ENCODE data around the gene KLF6. TPM values are rescaled to one million over a fixed set of nuclear protein-coding genes. Genes with fewer than 3 reads are reported as not detected.

KLF6 gene
- total and polyA plus RNA-seq, 8 donors = 25.9 to 187 (median 94.0) TPM

DNA sequence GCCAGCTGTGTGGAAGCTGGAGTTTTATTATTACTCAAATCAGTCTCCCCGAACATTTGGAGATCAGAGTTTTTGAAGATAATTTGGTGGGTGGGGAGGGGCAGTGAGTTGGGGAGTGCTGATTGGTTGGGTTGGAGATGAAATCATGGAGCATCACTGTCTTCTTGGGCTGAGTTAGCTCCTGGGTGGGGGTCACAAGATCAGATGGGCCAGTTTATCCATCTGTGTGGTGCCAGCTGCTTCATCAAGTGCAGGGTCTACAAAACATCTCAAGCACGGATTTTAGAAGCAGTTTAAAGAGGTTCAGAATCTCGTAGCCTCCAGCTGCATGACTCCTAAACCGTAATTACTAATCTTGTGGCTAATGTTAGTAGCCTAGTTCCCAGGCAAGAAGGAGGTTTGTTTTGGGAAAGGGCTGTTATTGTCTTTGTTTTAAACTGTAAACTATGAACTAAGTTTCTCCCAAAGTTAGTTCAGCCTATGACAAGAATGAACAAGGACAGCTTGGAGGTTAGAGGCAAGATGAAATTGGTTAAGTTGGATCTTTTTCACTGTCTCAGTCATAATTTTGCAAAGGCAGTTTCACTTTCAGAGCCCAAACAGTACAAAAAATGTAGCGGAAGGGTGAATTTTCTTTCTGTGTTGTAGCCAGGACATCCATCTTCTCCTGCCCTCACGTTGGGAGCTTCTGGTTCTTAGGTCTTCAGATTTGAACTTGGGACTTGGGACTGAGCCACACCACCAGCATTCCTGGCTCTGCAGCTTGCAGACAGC is 43.1 kb downstream of the KLF6 start:
- no peak for TF ChIP-seq POLR2A (IDR thresholded peaks at IDR 0.05)
- TF ChIP-seq POLR2AphosphoS5 (IDR thresholded peaks at IDR 0.05) = no peak
- no peak for TF ChIP-seq EP300 (IDR thresholded peaks at IDR 0.05)
- TF ChIP-seq, protein P1, sequence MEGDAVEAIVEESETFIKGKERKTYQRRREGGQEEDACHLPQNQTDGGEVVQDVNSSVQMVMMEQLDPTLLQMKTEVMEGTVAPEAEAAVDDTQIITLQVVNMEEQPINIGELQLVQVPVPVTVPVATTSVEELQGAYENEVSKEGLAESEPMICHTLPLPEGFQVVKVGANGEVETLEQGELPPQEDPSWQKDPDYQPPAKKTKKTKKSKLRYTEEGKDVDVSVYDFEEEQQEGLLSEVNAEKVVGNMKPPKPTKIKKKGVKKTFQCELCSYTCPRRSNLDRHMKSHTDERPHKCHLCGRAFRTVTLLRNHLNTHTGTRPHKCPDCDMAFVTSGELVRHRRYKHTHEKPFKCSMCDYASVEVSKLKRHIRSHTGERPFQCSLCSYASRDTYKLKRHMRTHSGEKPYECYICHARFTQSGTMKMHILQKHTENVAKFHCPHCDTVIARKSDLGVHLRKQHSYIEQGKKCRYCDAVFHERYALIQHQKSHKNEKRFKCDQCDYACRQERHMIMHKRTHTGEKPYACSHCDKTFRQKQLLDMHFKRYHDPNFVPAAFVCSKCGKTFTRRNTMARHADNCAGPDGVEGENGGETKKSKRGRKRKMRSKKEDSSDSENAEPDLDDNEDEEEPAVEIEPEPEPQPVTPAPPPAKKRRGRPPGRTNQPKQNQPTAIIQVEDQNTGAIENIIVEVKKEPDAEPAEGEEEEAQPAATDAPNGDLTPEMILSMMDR (IDR thresholded peaks at IDR 0.05) = no peak
- intact Hi-C loops (cut with DNase I; ENCODE audit: low total_unique reads) = no loop called here

DNA sequence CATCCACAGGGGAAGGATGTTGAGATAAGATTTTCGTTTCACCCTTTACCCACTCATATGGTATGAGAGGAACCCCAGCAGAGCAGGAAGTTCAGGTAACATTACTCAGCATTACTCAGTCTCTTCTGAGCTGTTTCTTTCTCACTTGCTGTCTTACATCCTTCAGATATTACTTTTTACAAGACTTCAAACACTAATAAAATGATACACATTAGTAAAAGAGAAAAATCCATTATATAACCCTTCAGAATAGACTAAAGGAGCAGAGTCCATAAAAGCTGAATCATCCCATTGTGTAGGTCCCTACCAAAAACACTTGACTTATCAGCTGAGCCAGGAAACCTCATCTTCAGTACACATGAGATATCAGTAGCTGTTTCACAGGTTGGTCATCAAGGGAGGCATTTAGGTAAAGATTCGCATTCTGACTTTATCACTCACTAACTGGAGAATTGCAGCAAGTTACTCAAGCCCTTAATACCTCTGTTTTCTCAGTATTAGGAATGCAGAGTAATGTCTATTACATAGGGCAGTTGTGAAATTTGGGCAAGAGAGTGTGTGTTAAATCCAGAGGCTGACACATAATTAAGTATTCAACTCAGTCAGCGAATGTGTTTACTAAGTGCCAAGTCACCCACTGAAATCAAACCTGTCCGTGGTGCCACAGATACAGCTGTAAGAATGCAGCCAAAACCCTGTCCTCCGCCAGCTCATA is 44.7 kb downstream of the KLF6 start:
- Histone ChIP-seq H3K27ac (peak overlapping the region in 2 of 5 donors; percentile 46 to 47), H3K4me1 (peaks cover 0 to 21% (median 3%) of the 10 kb centered on the region in 4 donors), H3K9me3 (no peaks in the 10 kb centered on the region), H3K4me3 (no peak overlapping the region), H3K36me3 (no peaks in the 10 kb centered on the region), H3K27me3 (no peaks in the 10 kb centered on the region)
- WGBS, 5 donors = 49 to 60% (median 50%) methylated on average over 5 of the region's 5 CpGs
- TF ChIP-seq POLR2AphosphoS5 (IDR thresholded peaks at IDR 0.05) (peak in 1 of 3 donors; percentile 2), POLR2A (IDR thresholded peaks at IDR 0.05) (no peak)
- intact Hi-C loops (cut with DNase I; ENCODE audit: low total_unique reads) = no loop called here
- DNase-seq = no peak

More for the DNA sequence above, 43.1 kb downstream of the KLF6 start:
- H3K4me3 ChIP-seq = no peak overlapping the region
- no peak for DNase-seq
- no peaks in the 10 kb centered on the region for H3K9me3 ChIP-seq
- peaks cover 2 to 23% (median 5%) of the 10 kb centered on the region in 4 donors for H3K4me1 ChIP-seq
- H3K27ac ChIP-seq = peak overlapping the region in 4 of 5 donors; percentile 39 to 70 (median 62)
- H3K36me3 ChIP-seq = no peaks in the 10 kb centered on the region
- WGBS, 5 donors = 56 to 72% (median 66%) methylated on average over 6 of the region's 6 CpGs
- no peaks in the 10 kb centered on the region for H3K27me3 ChIP-seq

DNA sequence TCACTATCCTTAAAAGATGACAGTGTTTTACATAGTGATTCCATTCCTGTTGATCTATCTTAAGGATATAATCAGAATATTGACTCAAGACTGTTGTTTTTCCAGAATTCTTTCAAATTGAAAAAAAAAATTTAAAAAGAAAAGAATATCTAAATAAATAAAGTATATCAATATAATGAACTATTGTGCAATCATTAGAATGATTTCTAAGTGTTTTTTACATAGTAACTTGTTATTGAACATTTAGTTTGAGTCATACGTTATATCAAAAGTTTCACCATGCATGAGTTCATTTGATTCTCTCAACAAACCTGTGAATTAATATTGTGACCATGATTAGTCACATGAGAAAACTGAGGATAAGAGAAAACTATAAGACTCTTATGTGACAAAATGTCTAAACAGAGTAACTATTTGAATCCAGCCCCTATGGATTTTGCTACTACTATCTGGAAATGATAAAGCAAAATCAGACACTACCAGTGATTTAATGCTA is 46.1 kb downstream of the KLF6 start:
- Histone ChIP-seq H3K27ac (no peak overlapping the region), H3K9me3 (no peaks in the 10 kb centered on the region), H3K4me3 (no peak overlapping the region), H3K36me3 (no peaks in the 10 kb centered on the region), H3K4me1 (peaks cover 0 to 12% (median 3%) of the 10 kb centered on the region in 4 donors), H3K27me3 (no peaks in the 10 kb centered on the region)
- intact Hi-C loops (cut with DNase I; ENCODE audit: low total_unique reads) = no loop called here
- 72 to 84% (median 79%) methylated on average over 1 of the region's 1 CpG for WGBS, 5 donors
- DNase-seq = no peak
- TF ChIP-seq POLR2A (IDR thresholded peaks at IDR 0.05) (no peak), EP300 (IDR thresholded peaks at IDR 0.05) (no peak), POLR2AphosphoS5 (IDR thresholded peaks at IDR 0.05) (no peak)
- TF ChIP-seq, protein P1 (IDR thresholded peaks at IDR 0.05) = no peak

DNA sequence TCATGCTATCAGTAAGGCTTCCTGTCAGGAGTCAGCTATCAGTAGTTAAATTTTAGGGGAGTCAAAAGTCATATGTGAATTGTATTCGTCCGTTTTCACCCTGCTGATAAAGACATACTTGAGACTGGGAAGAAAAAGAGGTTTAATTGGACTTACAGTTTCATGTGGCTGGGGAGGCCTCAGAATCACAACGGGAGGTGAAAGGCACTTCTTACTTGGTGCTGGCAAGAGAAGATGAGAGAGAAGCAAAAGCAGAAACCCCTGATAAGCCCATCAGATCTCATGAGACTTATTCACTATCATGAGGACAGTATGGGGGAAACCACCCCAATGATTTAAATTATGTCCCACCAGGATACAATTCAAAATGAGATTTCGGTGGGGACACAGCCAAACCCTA is 47.1 kb downstream of the KLF6 start:
- intact Hi-C loops (cut with DNase I; ENCODE audit: low total_unique reads) = no loop called here
- 48 to 59% (median 55%) methylated on average over 4 of the region's 4 CpGs for WGBS, 5 donors
- TF ChIP-seq POLR2AphosphoS5 (IDR thresholded peaks at IDR 0.05) (no peak), POLR2A (IDR thresholded peaks at IDR 0.05) (no peak), EP300 (IDR thresholded peaks at IDR 0.05) (no peak)
- TF ChIP-seq, protein P1 (IDR thresholded peaks at IDR 0.05) = no peak
- peaks cover 0 to 12% (median 3%) of the 10 kb centered on the region in 4 donors for H3K4me1 ChIP-seq
- no peaks in the 10 kb centered on the region for H3K9me3 ChIP-seq
- H3K27me3 ChIP-seq = no peaks in the 10 kb centered on the region
- no peak for DNase-seq
- no peak overlapping the region for H3K4me3 ChIP-seq
- H3K36me3 ChIP-seq = no peaks in the 10 kb centered on the region
- no peak overlapping the region for H3K27ac ChIP-seq
